Naive B cell (primary cell): ENCODE measurements around the gene FKBP2. TPM values are rescaled to one million over a fixed set of nuclear protein-coding genes. Genes with fewer than 3 reads are reported as not detected.
A peak's percentile ranks its signal among the peaks of the same experiment; 100 is the strongest.

ENCODE experiments used
- ATAC-seq, 2 donors: fragments of 150-1000 bp; cut with Tn5 transposase; 2 replicates each; pipeline ENCODE4 v1.10.0; 2021; ENCODE audit warnings: low read depth in 2 of 2, mild to moderate bottlenecking in 2 of 2, moderate library complexity in 2 of 2
- DNase-seq: peaks from one replicate; pipeline ENCODE4 v3.0.0; 2022
- H3K27ac Mint-ChIP-seq, 6 donors: one replicate each; pipeline ENCODE4 v1.8.0; 2020 to 2022; ENCODE audit warnings: mild to moderate bottlenecking in 6 of 6, mixed read lengths in 6 of 6, moderate library complexity in 5 of 6, inconsistent platforms in 2 of 6
- H3K27me3 Mint-ChIP-seq, 3 donors: one replicate each; pipeline ENCODE4 v1.8.0; 2021 to 2022; ENCODE audit warnings: mixed read lengths in 3 of 3, mild to moderate bottlenecking in 1 of 3
- H3K36me3 Mint-ChIP-seq, 2 donors: one replicate each; pipeline ENCODE4 v1.8.0; 2020 to 2022; ENCODE audit warnings: mixed read lengths in 2 of 2, inconsistent platforms in 1 of 2, mild to moderate bottlenecking in 1 of 2
- H3K4me1 Mint-ChIP-seq, 3 donors: one replicate each; pipeline ENCODE4 v1.8.0; 2020 to 2022; ENCODE audit warnings: mixed read lengths in 3 of 3, inconsistent platforms in 1 of 3, mild to moderate bottlenecking in 1 of 3, moderate library complexity in 1 of 3
- H3K4me3 Mint-ChIP-seq, 8 donors: one replicate each; pipeline ENCODE4 v1.8.0; 2020 to 2022; ENCODE audit warnings: mild to moderate bottlenecking in 8 of 8, mixed read lengths in 8 of 8, moderate library complexity in 8 of 8, inconsistent platforms in 2 of 8
- H3K9me3 Mint-ChIP-seq, 7 donors: one replicate each; pipeline ENCODE4 v1.8.0; 2020 to 2022; ENCODE audit warnings: mixed read lengths in 7 of 7, mild to moderate bottlenecking in 5 of 7, inconsistent platforms in 2 of 7, moderate library complexity in 1 of 7
- polyA plus RNA-seq, 6 donors: library from polyadenylated mRNA; unstranded; fragments of 300-500 nt; fragmentation: Illumina TruSeq; gene quantifications; one replicate each; pipeline ENCODE4 v1.2.3, GENCODE V29; 2021; ENCODE audit warnings: low read depth in 6 of 6

FKBP2 gene
- polyA plus RNA-seq, 6 donors from 2014 or later, result 65.3 to 94.8 (median 79.8) TPM

- Mint-ChIP-seq H3K27ac (no peak overlapping the region), H3K27me3 (no peaks in the 10 kb centered on the region), H3K36me3 (peaks cover 0 to 7% of the 10 kb centered on the region in 2 donors), H3K4me3 (no peak overlapping the region), H3K9me3 (no peaks in the 10 kb centered on the region), H3K4me1 (peaks cover 0 to 6% (median 2%) of the 10 kb centered on the region in 3 donors)
- no peak for ATAC-seq
- no peak for DNase-seq
Measured at GRCh38 chr11:64260147-64260708, 19.3 kb downstream of the FKBP2 start.

- no peak for ATAC-seq
- no peaks in the 10 kb centered on the region for H3K9me3 Mint-ChIP-seq
- DNase-seq, result no peak
- H3K4me3 Mint-ChIP-seq, result peak overlapping the region in 1 of 8 donors; percentile 33
- H3K27me3 Mint-ChIP-seq, result no peaks in the 10 kb centered on the region
- no peak overlapping the region for H3K27ac Mint-ChIP-seq
- H3K36me3 Mint-ChIP-seq, result peaks cover 0 to 7% of the 10 kb centered on the region in 2 donors
- peaks cover 0 to 6% (median 5%) of the 10 kb centered on the region in 3 donors for H3K4me1 Mint-ChIP-seq
Measured at GRCh38 chr11:64261556-64262080, 20.7 kb downstream of the FKBP2 start.

GRCh38 chr11:64262271-64263002, 21.5 kb downstream of the FKBP2 start:
- H3K4me3 Mint-ChIP-seq, result peak overlapping the region in 1 of 8 donors; percentile 33
- ATAC-seq (no peak), DNase-seq (no peak)
- no peaks in the 10 kb centered on the region for H3K27me3 Mint-ChIP-seq
- peaks cover 0 to 6% (median 5%) of the 10 kb centered on the region in 3 donors for H3K4me1 Mint-ChIP-seq
- peaks cover 0 to 7% of the 10 kb centered on the region in 2 donors for H3K36me3 Mint-ChIP-seq
- no peak overlapping the region for H3K27ac Mint-ChIP-seq
- no peaks in the 10 kb centered on the region for H3K9me3 Mint-ChIP-seq

- Mint-ChIP-seq H3K4me1 (peaks cover 6 to 12% (median 7%) of the 10 kb centered on the region in 3 donors), H3K9me3 (no peaks in the 10 kb centered on the region), H3K27me3 (no peaks in the 10 kb centered on the region), H3K4me3 (no peak overlapping the region), H3K36me3 (peaks cover 0 to 7% of the 10 kb centered on the region in 2 donors), H3K27ac (peak overlapping the region in 1 of 6 donors; percentile 41)
- ATAC-seq, result no peak
- no peak for DNase-seq
Measured at GRCh38 chr11:64263021-64263946, 22.4 kb downstream of the FKBP2 start.

GRCh38 chr11:64263947-64264317, 23.0 kb downstream of the FKBP2 start:
- peaks cover 0 to 7% of the 10 kb centered on the region in 2 donors for H3K36me3 Mint-ChIP-seq
- DNase-seq, result no peak
- ATAC-seq, result no peak
- no peak overlapping the region for H3K4me3 Mint-ChIP-seq
- peaks cover 13 to 19% (median 13%) of the 10 kb centered on the region in 3 donors for H3K4me1 Mint-ChIP-seq
- H3K9me3 Mint-ChIP-seq, result no peaks in the 10 kb centered on the region
- no peak overlapping the region for H3K27ac Mint-ChIP-seq
- H3K27me3 Mint-ChIP-seq, result no peaks in the 10 kb centered on the region

GRCh38 chr11:64264371-64264852, 23.5 kb downstream of the FKBP2 start:
- H3K36me3 Mint-ChIP-seq, result peaks cover 0 to 5% of the 10 kb centered on the region in 2 donors
- no peak overlapping the region for H3K4me3 Mint-ChIP-seq
- H3K27ac Mint-ChIP-seq, result peak overlapping the region in 1 of 6 donors; percentile 59
- no peak for DNase-seq
- peaks cover 15 to 23% (median 17%) of the 10 kb centered on the region in 3 donors for H3K4me1 Mint-ChIP-seq
- no peak for ATAC-seq
- H3K27me3 Mint-ChIP-seq, result no peaks in the 10 kb centered on the region
- H3K9me3 Mint-ChIP-seq, result no peaks in the 10 kb centered on the region

- ATAC-seq (no peak), DNase-seq (no peak)
- Mint-ChIP-seq H3K4me1 (peaks cover 19 to 28% (median 22%) of the 10 kb centered on the region in 3 donors), H3K27ac (peak overlapping the region in 1 of 6 donors; percentile 36), H3K9me3 (no peaks in the 10 kb centered on the region), H3K36me3 (no peaks in the 10 kb centered on the region), H3K4me3 (peak overlapping the region in 1 of 8 donors; percentile 68), H3K27me3 (no peaks in the 10 kb centered on the region)
Measured at GRCh38 chr11:64265176-64266160, 24.6 kb downstream of the FKBP2 start.

GRCh38 chr11:64266339-64266738, 25.4 kb downstream of the FKBP2 start:
- ATAC-seq, result no peak
- Mint-ChIP-seq H3K4me3 (peak overlapping the region in 1 of 8 donors; percentile 68), H3K27me3 (no peaks in the 10 kb centered on the region), H3K36me3 (no peaks in the 10 kb centered on the region), H3K9me3 (no peaks in the 10 kb centered on the region), H3K4me1 (peaks cover 19 to 29% (median 22%) of the 10 kb centered on the region in 3 donors), H3K27ac (peak overlapping the region in 1 of 6 donors; percentile 22)
- no peak for DNase-seq

GRCh38 chr11:64267207-64267945, 26.5 kb downstream of the FKBP2 start:
- Mint-ChIP-seq H3K27me3 (no peaks in the 10 kb centered on the region), H3K36me3 (no peaks in the 10 kb centered on the region), H3K4me3 (peak overlapping the region in 6 of 8 donors; percentile 39 to 97 (median 66)), H3K27ac (peak overlapping the region in 1 of 6 donors; percentile 95), H3K9me3 (no peaks in the 10 kb centered on the region), H3K4me1 (peaks cover 22 to 36% (median 24%) of the 10 kb centered on the region in 3 donors)
- ATAC-seq, result no peak
- no peak for DNase-seq

- H3K4me3 Mint-ChIP-seq, result peak overlapping the region; percentile 94 to 98 (median 98)
- H3K27ac Mint-ChIP-seq, result peak overlapping the region; percentile 57 to 99 (median 96)
- DNase-seq, result no peak
- ATAC-seq, result no peak
- no peaks in the 10 kb centered on the region for H3K27me3 Mint-ChIP-seq
- peaks cover 18 to 36% (median 24%) of the 10 kb centered on the region in 3 donors for H3K4me1 Mint-ChIP-seq
- H3K36me3 Mint-ChIP-seq, result no peaks in the 10 kb centered on the region
- no peaks in the 10 kb centered on the region for H3K9me3 Mint-ChIP-seq
Measured at GRCh38 chr11:64268025-64268892, 27.4 kb downstream of the FKBP2 start.
